H9 (cell line): ENCODE measurements around the gene DLG2. TPM values are rescaled to one million over a fixed set of nuclear protein-coding genes. Genes with fewer than 3 reads are reported as not detected.

Experiments used
- DNase-seq: peaks from one replicate; pipeline ENCODE4 v3.0.0-alpha.2; 2017
- H2AFZ ChIP-seq: one replicate; pipeline ENCODE4 v1.6.1; 2013; ENCODE audit warnings: mild to moderate bottlenecking, low read length, control low read depth, moderate library complexity
- H2AK5ac ChIP-seq: 2 replicates; pipeline ENCODE4 v1.6.1; 2013; ENCODE audit warnings: low read length, control low read depth, mixed read lengths; ENCODE audit not compliant: insufficient read length
- H2BK120ac ChIP-seq: one replicate; pipeline ENCODE4 v1.6.1; 2013; ENCODE audit warnings: low read depth, mild to moderate bottlenecking, low read length, control low read depth, inconsistent platforms; ENCODE audit not compliant: poor library complexity, severe bottlenecking
- H2BK12ac ChIP-seq: 2 replicates; pipeline ENCODE4 v1.6.1; 2013; ENCODE audit warnings: low read length, control low read depth, mixed read lengths, low read depth; ENCODE audit not compliant: insufficient read length
- H2BK15ac ChIP-seq: 2 replicates; pipeline ENCODE4 v1.6.1; 2013; ENCODE audit warnings: low read depth, low read length, control low read depth
- H2BK20ac ChIP-seq: one replicate; pipeline ENCODE4 v1.6.1; 2013; ENCODE audit warnings: low read depth, mild to moderate bottlenecking, low read length, control low read depth, inconsistent platforms; ENCODE audit not compliant: poor library complexity, severe bottlenecking
- H2BK5ac ChIP-seq: 2 replicates; pipeline ENCODE4 v1.6.1; 2013; ENCODE audit warnings: low read length, control low read depth, mixed read lengths; ENCODE audit not compliant: insufficient read length
- H3K14ac ChIP-seq: 2 replicates; pipeline ENCODE4 v1.6.1; 2013; ENCODE audit warnings: low read length, control low read depth; ENCODE audit not compliant: insufficient read depth
- H3K18ac ChIP-seq: 2 replicates; pipeline ENCODE4 v1.6.1; 2013; ENCODE audit warnings: low read depth, mild to moderate bottlenecking, mixed read lengths, low read length, control low read depth; ENCODE audit not compliant: insufficient read length
- H3K23ac ChIP-seq: 2 replicates; pipeline ENCODE4 v1.6.1; 2013; ENCODE audit warnings: low read length, control low read depth, mixed read lengths, low read depth; ENCODE audit not compliant: insufficient read length
- H3K23me2 ChIP-seq: 2 replicates; pipeline ENCODE4 v1.6.1; 2013; ENCODE audit warnings: low read depth, mild to moderate bottlenecking, mixed read lengths, low read length, control low read depth; ENCODE audit not compliant: insufficient read length, poor library complexity, severe bottlenecking
- H3K27ac ChIP-seq: 2 replicates; pipeline ENCODE4 v1.5.1; 2013; ENCODE audit warnings: low read length, control low read depth, mixed read lengths, low read depth; ENCODE audit not compliant: insufficient read length
- H3K27me3 ChIP-seq: 2 replicates; pipeline ENCODE4 v1.6.1; 2013; ENCODE audit warnings: low read length, control low read depth, inconsistent platforms; ENCODE audit not compliant: insufficient read depth
- H3K4ac ChIP-seq: 2 replicates; pipeline ENCODE4 v1.6.1; 2013; ENCODE audit warnings: low read depth, mild to moderate bottlenecking, control low read depth, inconsistent platforms, low read length, moderate library complexity
- H3K4me1 ChIP-seq: 2 replicates; pipeline ENCODE4 v1.6.1; 2013; ENCODE audit warnings: low read length, control low read depth, inconsistent platforms; ENCODE audit not compliant: insufficient read depth
- H3K4me2 ChIP-seq: 2 replicates; pipeline ENCODE4 v1.6.1; 2013; ENCODE audit warnings: low read length, control low read depth, mixed read lengths; ENCODE audit not compliant: insufficient read length, insufficient read depth
- H3K56ac ChIP-seq: 2 replicates; pipeline ENCODE4 v1.6.1; 2013; ENCODE audit warnings: low read depth, mild to moderate bottlenecking, mixed read lengths, low read length, control low read depth; ENCODE audit not compliant: insufficient read length
- H3K79me1 ChIP-seq: 2 replicates; pipeline ENCODE4 v1.6.1; 2013; ENCODE audit warnings: low read depth, mild to moderate bottlenecking, moderate library complexity, low read length, control low read depth, inconsistent platforms; ENCODE audit not compliant: insufficient read depth, poor library complexity, severe bottlenecking
- H3K79me2 ChIP-seq: 2 replicates; pipeline ENCODE4 v1.6.1; 2013; ENCODE audit warnings: low read length, control low read depth, inconsistent platforms; ENCODE audit not compliant: insufficient read depth
- H3K9ac ChIP-seq: 2 replicates; pipeline ENCODE4 v1.6.1; 2013; ENCODE audit warnings: low read length, control low read depth, mixed read lengths; ENCODE audit not compliant: insufficient read length; ENCODE audit errors: extremely low read depth
- H3K9me3 ChIP-seq: one replicate; pipeline ENCODE4 v1.6.1; 2013; ENCODE audit warnings: low read depth, low read length, inconsistent platforms; ENCODE audit not compliant: control insufficient read depth
- H3T11ph ChIP-seq: one replicate; pipeline ENCODE4 v1.6.1; 2013; ENCODE audit warnings: mild to moderate bottlenecking, low read length, control low read depth, inconsistent platforms
- H4K20me1 ChIP-seq: one replicate; pipeline ENCODE4 v1.6.1; 2013; ENCODE audit not compliant: control insufficient read depth, insufficient read length, insufficient read depth
- H4K5ac ChIP-seq: 2 replicates; pipeline ENCODE4 v1.6.1; 2013; ENCODE audit warnings: low read depth, mild to moderate bottlenecking, mixed read lengths, low read length, control low read depth; ENCODE audit not compliant: insufficient read length
- H4K8ac ChIP-seq: replicated peaks from 2 replicates; pipeline ENCODE4 v1.6.1; 2013; ENCODE audit warnings: low read length, control low read depth, mixed read lengths, low read depth; ENCODE audit not compliant: insufficient read length
- H4K91ac ChIP-seq: 2 replicates; pipeline ENCODE4 v1.6.1; 2013; ENCODE audit warnings: low read depth, mild to moderate bottlenecking, moderate library complexity, mixed read lengths, low read length, control low read depth; ENCODE audit not compliant: insufficient read length
- H3K27ac Mint-ChIP-seq, 3 experiments: 2 replicates in 2 of 3; 3 replicates in 1 of 3; pipeline ENCODE4 v1.8.0; 2020 to 2021; ENCODE audit warnings: mixed read lengths in 3 of 3, mild to moderate bottlenecking in 1 of 3, moderate library complexity in 1 of 3
- H3K27me3 Mint-ChIP-seq: 2 replicates; pipeline ENCODE4 v1.8.0; 2021; ENCODE audit warnings: low read depth, mild to moderate bottlenecking, moderate library complexity, mixed read lengths
- H3K36me3 Mint-ChIP-seq, 3 experiments: 2 replicates in 2 of 3; 3 replicates in 1 of 3; pipeline ENCODE4 v1.8.0; 2020 to 2021; ENCODE audit warnings: low read depth in 3 of 3, mixed read lengths in 3 of 3; ENCODE audit not compliant: insufficient read depth in 1 of 3
- H3K4me1 Mint-ChIP-seq, 2 experiments: 2 replicates each; pipeline ENCODE4 v1.8.0; 2020; ENCODE audit warnings: mixed read lengths in 2 of 2
- H3K4me3 Mint-ChIP-seq, 2 experiments: 2 replicates in 1 of 2; 3 replicates in 1 of 2; pipeline ENCODE4 v1.8.0; 2020 to 2021; ENCODE audit warnings: mild to moderate bottlenecking in 2 of 2, mixed read lengths in 2 of 2, moderate library complexity in 1 of 2
- H3K9me3 Mint-ChIP-seq, 2 experiments: 2 replicates in 1 of 2; 3 replicates in 1 of 2; pipeline ENCODE4 v1.8.0; 2020; ENCODE audit warnings: mild to moderate bottlenecking in 2 of 2, mixed read lengths in 2 of 2, moderate library complexity in 1 of 2
- CTCF ChIP-seq: fragments of 200-600 bp; sonication (generic); conservative IDR thresholded peaks from 3 replicates; pipeline ENCODE4 v1.8.0; 2021; ENCODE audit warnings: antibody characterized with exemption, mild to moderate bottlenecking
- WGBS: extraction: QIAGEN DNeasy Blood & Tissue Kit; methylation state at CpG from one replicate; pipeline ENCODE4 v1.1.7; 2013; ENCODE audit warnings: missing lambda C conversion rate, low lambda C conversion rate, mixed read lengths; ENCODE audit not compliant: insufficient read length; ENCODE audit errors: extremely low coverage; 5-methylcytosine and 5-hydroxymethylcytosine counted together
- total RNA-seq: library from RNA; stranded (reverse); gene quantifications from 2 replicates; pipeline ENCODE4 v1.2.1, GENCODE V29; 2021

Gene DLG2
- total RNA-seq, 1 experiment from 2014 or later: 8.0 TPM

- Histone ChIP-seq H2AFZ (no peak overlapping the region), H3K4me2 (no peak overlapping the region), H3K23ac (no peak overlapping the region), H2BK12ac (no peak overlapping the region), H2BK120ac (no peak overlapping the region), H2BK15ac (no peak overlapping the region), H2BK20ac (no peak overlapping the region), H3K18ac (no peak overlapping the region), H4K20me1 (no peaks in the 10 kb centered on the region), H3K4me1 (no peaks in the 10 kb centered on the region), H3T11ph (no peak overlapping the region), H3K9ac (no peak overlapping the region), H2AK5ac (no peak overlapping the region), H2BK5ac (no peak overlapping the region), H3K9me3 (no peaks in the 10 kb centered on the region), H4K8ac (no peak overlapping the region), H3K23me2 (no peaks in the 10 kb centered on the region), H3K27me3 (no peaks in the 10 kb centered on the region), H3K79me2 (no peaks in the 10 kb centered on the region), H3K79me1 (no peaks in the 10 kb centered on the region), H3K4ac (no peak overlapping the region), H3K56ac (no peak overlapping the region), H4K5ac (no peak overlapping the region), H3K14ac (no peak overlapping the region), H4K91ac (no peak overlapping the region), H3K27ac (no peak overlapping the region)
- Mint-ChIP-seq H3K4me3 (no peak overlapping the region), H3K4me1 (peaks cover 6 to 7% of the 10 kb centered on the region in 2 experiments), H3K27ac (peak overlapping the region in 1 of 3 experiments; percentile 76; a peak in 1 of 7 replicates), H3K9me3 (peaks cover 2 to 6% of the 10 kb centered on the region in 2 experiments; a peak in 3 of 5 replicates), H3K27me3 (no peaks in the 10 kb centered on the region), H3K36me3 (peaks cover 0 to 1% (median 0%) of the 10 kb centered on the region in 3 experiments; a peak in 1 of 7 replicates)
- no CpG with 5 or more reads among the region's 3 CpGs for WGBS
- no peak for TF ChIP-seq CTCF
- no peak for DNase-seq
These were observed 550.4 kb downstream of the DLG2 start for GRCh38 chr11:85076535-85077330.
